SK-N-SH (cell line): Measurements from ENCODE around the gene BAIAP2. TPM values are rescaled to one million over a fixed set of nuclear protein-coding genes. Genes with fewer than 3 reads are reported as not detected.

Experiments used
- CTCF ChIA-PET: fragments of 300-600, 350-600 bp; formaldehyde crosslinking; extraction: SDS; loops from one replicate; lab custom pipeline; 2021; lab: Yijun Ruan, JAX
- POLR2A ChIA-PET: fragments of 350-600 bp; sonication (Branson Sonifier 250); formaldehyde crosslinking; extraction: SDS; loops from one replicate; lab custom pipeline; 2020; ENCODE audit warnings: antibody characterized with exemption, inconsistent platforms; lab: Yijun Ruan, JAX
- DNase-seq: peaks from one replicate; pipeline ENCODE4 v3.0.0; 2012
- H2AFZ ChIP-seq: fragments of 200-600 bp; sonication (generic); 2 replicates; pipeline ENCODE4 v1.8.1; 2016; ENCODE audit warnings: antibody characterized with exemption, mild to moderate bottlenecking, low read depth
- H3F3A ChIP-seq: fragments of 200-600 bp; sonication (generic); replicated peaks from 2 replicates; pipeline ENCODE3; 2016; ENCODE audit warnings: antibody characterized with exemption, mild to moderate bottlenecking; ENCODE audit not compliant: insufficient read depth
- H3K27ac ChIP-seq, 2 experiments: fragments of 200-500 bp in 1 of 2; fragments of 200-600 bp in 1 of 2; sonication (Bioruptor generic) in 1 of 2; sonication (generic), shearing (Covaris generic) in 1 of 2; 2 replicates each; pipeline versions ENCODE4 v1.5.1 to v1.6.1; 2014 to 2016; ENCODE audit warnings: low read depth in 2 of 2, inconsistent platforms in 1 of 2, low read length in 1 of 2, mild to moderate bottlenecking in 1 of 2, mixed read lengths in 1 of 2
- H3K27me3 ChIP-seq: fragments of 200-600 bp; sonication (generic), shearing (Covaris generic); 2 replicates; pipeline ENCODE4 v1.6.1; 2016; ENCODE audit warnings: mixed run types; ENCODE audit not compliant: insufficient read depth
- H3K36me3 ChIP-seq, 2 experiments: fragments of 200-500 bp in 1 of 2; fragments of 200-600 bp in 1 of 2; sonication (Bioruptor generic) in 1 of 2; sonication (generic) in 1 of 2; replicated peaks in 1 of 2; 2 replicates each; pipeline versions ENCODE3 to v1.5.1; 2014 to 2016; ENCODE audit warnings: low read length in 1 of 2, mild to moderate bottlenecking in 1 of 2; ENCODE audit not compliant: insufficient read depth in 2 of 2, control insufficient read depth in 1 of 2
- H3K4me1 ChIP-seq, 2 experiments: fragments of 200-500 bp in 1 of 2; fragments of 200-600 bp in 1 of 2; sonication (Bioruptor generic) in 1 of 2; sonication (generic), shearing (Covaris generic) in 1 of 2; 2 replicates each; pipeline versions ENCODE4 v1.5.1 to v1.6.1; 2014 to 2016; ENCODE audit warnings: low read depth in 1 of 2, low read length in 1 of 2, mixed run types in 1 of 2; ENCODE audit not compliant: insufficient read depth in 2 of 2, control insufficient read depth in 1 of 2
- H3K4me2 ChIP-seq: fragments of 200-600 bp; sonication (generic), shearing (Covaris generic); 2 replicates; pipeline ENCODE4 v1.6.1; 2017; ENCODE audit warnings: mixed run types
- H3K4me3 ChIP-seq, 2 experiments: fragments of 200-500 bp in 1 of 2; fragments of 200-600 bp in 1 of 2; sonication (Bioruptor generic) in 1 of 2; sonication (generic), shearing (Covaris generic) in 1 of 2; 2 replicates each; pipeline versions ENCODE4 v1.5.1 to v1.8.1; 2014 to 2016; ENCODE audit warnings: low read depth in 2 of 2, inconsistent platforms in 1 of 2, low read length in 1 of 2, mild to moderate bottlenecking in 1 of 2, mixed read lengths in 1 of 2, moderate library complexity in 1 of 2
- H3K79me2 ChIP-seq: fragments of 200-600 bp; sonication (generic); 2 replicates; pipeline ENCODE4 v1.8.1; 2017; ENCODE audit warnings: mild to moderate bottlenecking; ENCODE audit not compliant: insufficient read depth
- H3K9ac ChIP-seq: fragments of 200-600 bp; sonication (generic); 2 replicates; pipeline ENCODE4 v1.6.1; 2017; ENCODE audit warnings: mixed run types
- H3K9me2 ChIP-seq: fragments of 200-600 bp; sonication (generic); 2 replicates; pipeline ENCODE4 v1.6.1; 2017; ENCODE audit warnings: mixed run types
- H3K9me3 ChIP-seq: fragments of 200-600 bp; sonication (generic); 2 replicates; pipeline ENCODE4 v1.6.1; 2017; ENCODE audit warnings: mixed run types, mild to moderate bottlenecking, moderate library complexity
- H4K20me1 ChIP-seq: fragments of 200-600 bp; sonication (generic); 2 replicates; pipeline ENCODE4 v1.6.1; 2017; ENCODE audit warnings: mild to moderate bottlenecking, mixed run types; ENCODE audit not compliant: insufficient read depth
- ELF1 ChIP-seq: IDR thresholded peaks from 2 replicates; pipeline ENCODE4 v1.4.0; 2012
- EP300 ChIP-seq, 2 experiments: IDR thresholded peaks; 2 replicates each; pipeline versions ENCODE4 v1.4.0 to v1.6.1; 2012; ENCODE audit warnings: borderline replicate concordance in 1 of 2, low read depth in 1 of 2, low read length in 1 of 2
- EZH2phosphoT487 ChIP-seq: fragments of 200-600 bp; sonication (generic); IDR thresholded peaks from 2 replicates; pipeline ENCODE4 v1.6.1; 2017; ENCODE audit warnings: low read depth, mixed run types, mild to moderate bottlenecking, antibody characterized with exemption, moderate library complexity, borderline replicate concordance
- GATA2 ChIP-seq: sonication (generic); formaldehyde crosslinking; IDR thresholded peaks from 2 replicates; pipeline ENCODE4 v1.5.0; 2020; ENCODE audit warnings: mild to moderate bottlenecking, missing genetic modification reagents
- MEF2A ChIP-seq: IDR thresholded peaks from 2 replicates; pipeline ENCODE4 v1.4.0; 2012; ENCODE audit warnings: low read depth, borderline replicate concordance
- MXI1 ChIP-seq: IDR thresholded peaks from 2 replicates; pipeline ENCODE4 v1.6.1; 2012; ENCODE audit warnings: mild to moderate bottlenecking, low read depth, low read length, improper control_type of control experiment
- POLR2AphosphoS5 ChIP-seq: IDR thresholded peaks from 2 replicates; pipeline ENCODE4 v1.6.1; 2012; ENCODE audit warnings: low read depth, low read length
- RAD21 ChIP-seq: IDR thresholded peaks from 2 replicates; pipeline ENCODE4 v1.6.1; 2012; ENCODE audit warnings: mild to moderate bottlenecking, low read length
- RCOR1 ChIP-seq: fragments of 150-350 bp; IDR thresholded peaks from 2 replicates; pipeline ENCODE4 v1.6.1; 2017; ENCODE audit warnings: antibody characterized with exemption, low read length
- WGBS: methylation state at CpG from one replicate; pipeline ENCODE4 v1.1.6; 2017; ENCODE audit warnings: low lambda C conversion rate; 5-methylcytosine and 5-hydroxymethylcytosine counted together
- polyA plus RNA-seq, 3 experiments: library from polyadenylated mRNA; depleted of rRNA; stranded (reverse); fragments of >200 nt; gene quantifications; 2 replicates each; pipeline ENCODE4 v1.2.3, GENCODE V29; 2012

Gene BAIAP2
- polyA plus RNA-seq, 1 of the 3 experiments (the other 2 are of a cell fraction), result 19.8 TPM

GRCh38 chr17:81163703-81164370 is 128.9 kb downstream of the BAIAP2 start:
- ChIA-PET CTCF (interaction anchor here (0.6 to 4.3 kb wide), 6 partner anchors 11 to 62 kb away, joined by 4 to 42 read pairs (median 8); no protein-coding TSS in a partner anchor), POLR2A (no interaction called here)
- no peaks in the 10 kb centered on the region for H3K9me3 ChIP-seq
- peak overlapping the region in 1 of 2 experiments; percentile 85; a peak in 1 of 4 replicates for H3K27ac ChIP-seq
- H4K20me1 ChIP-seq, result no peaks in the 10 kb centered on the region
- TF ChIP-seq MEF2A, result no peak
- no peak overlapping the region for H3K4me2 ChIP-seq
- no peaks in the 10 kb centered on the region for H3K9me2 ChIP-seq
- H2AFZ ChIP-seq, result no peak overlapping the region
- H3K4me1 ChIP-seq, result peaks cover 0 to 26% of the 10 kb centered on the region in 2 experiments; a peak in 1 of 4 replicates
- peaks cover 22% of the 10 kb centered on the region; the same call in 1 of the 2 replicates for H3K27me3 ChIP-seq
- WGBS, result 75% methylated on average over 12 of the region's 15 CpGs
- H3K79me2 ChIP-seq, result no peaks in the 10 kb centered on the region
- H3K4me3 ChIP-seq, result no peak overlapping the region
- no peaks in the 10 kb centered on the region for H3K36me3 ChIP-seq
- no peak overlapping the region for H3K9ac ChIP-seq
- DNase-seq, result no peak
- H3F3A ChIP-seq, result peaks cover 12% of the 10 kb centered on the region

DNA sequence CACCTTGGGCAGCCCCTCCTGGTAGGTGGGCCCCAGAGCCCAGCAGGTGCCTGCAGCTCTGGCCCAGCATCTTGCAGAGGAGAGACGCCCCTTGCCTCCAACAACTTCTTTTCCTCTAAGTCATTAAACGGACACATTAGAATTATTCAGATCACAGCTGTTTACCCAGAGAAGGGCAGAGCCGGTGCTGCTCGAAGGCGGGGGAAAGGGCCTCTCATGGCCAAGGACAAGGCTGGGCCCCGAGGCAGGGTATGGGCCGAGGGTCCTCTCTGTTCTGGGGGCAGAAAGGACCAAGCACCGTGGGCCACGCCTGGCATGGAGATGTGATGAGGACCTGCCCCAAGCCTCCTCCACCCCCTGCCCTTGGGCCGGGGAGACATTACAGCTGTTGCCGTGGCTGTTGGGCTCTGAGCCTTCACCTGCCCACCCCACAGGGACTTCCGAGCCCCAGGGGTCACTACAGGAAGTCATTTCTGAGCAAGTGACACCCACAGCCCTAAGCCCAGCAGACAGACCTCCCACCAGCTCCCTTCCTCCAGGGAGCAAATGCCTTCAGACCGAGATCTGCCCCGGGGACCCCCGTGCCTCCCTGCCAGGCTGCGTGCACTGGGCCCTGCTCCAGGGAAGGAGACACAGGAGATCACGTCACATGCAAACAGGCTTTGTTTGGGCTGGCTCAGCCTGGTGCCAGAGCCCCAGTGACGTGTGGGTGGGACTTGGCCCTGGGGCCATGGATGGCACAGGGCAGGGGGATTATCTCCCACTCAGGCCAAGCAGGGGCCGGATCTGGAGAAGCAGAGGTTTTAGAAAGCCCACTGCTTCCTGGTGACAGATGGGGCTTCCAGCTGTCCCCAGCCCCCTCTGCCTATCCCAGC is 129.7 kb downstream of the BAIAP2 start:
- ChIA-PET POLR2A (interaction anchor here (0.6 to 1.2 kb wide), 3 partner anchors 15 to 49 kb away, joined by 3 to 4 read pairs (median 3); no protein-coding TSS in a partner anchor), CTCF (interaction anchor here (0.6 to 4.3 kb wide), 11 partner anchors 11 to 1372 kb away, joined by 3 to 42 read pairs (median 4); no protein-coding TSS in a partner anchor)
- peaks cover 0 to 26% of the 10 kb centered on the region in 2 experiments; a peak in 1 of 4 replicates for H3K4me1 ChIP-seq
- H3K4me2 ChIP-seq, result no peak overlapping the region
- H3K4me3 ChIP-seq, result peak overlapping the region in 1 of 2 experiments; percentile 46; a peak in 1 of 4 replicates
- no peaks in the 10 kb centered on the region for H3K9me2 ChIP-seq
- peak; percentile 94 for DNase-seq
- H3K9ac ChIP-seq, result no peak overlapping the region
- H4K20me1 ChIP-seq, result no peaks in the 10 kb centered on the region
- no peaks in the 10 kb centered on the region for H3K36me3 ChIP-seq
- no peak for TF ChIP-seq POLR2AphosphoS5
- TF ChIP-seq RCOR1, result no peak; the same call in 1 of the 2 replicates
- TF ChIP-seq ELF1, result no peak
- peak; percentile 37; the same call in 1 of the 2 replicates for TF ChIP-seq GATA2 (CRISPR knock-in tag)
- TF ChIP-seq EZH2phosphoT487, result no peak
- TF ChIP-seq EP300 (IDR thresholded peaks at IDR 0.05; ENCODE audit: borderline replicate concordance in 1 of 2, low read depth in 1 of 2, low read length in 1 of 2), result peak in 1 of 2 experiments; percentile 36; a peak in 1 of 4 replicates
- TF ChIP-seq RAD21, result 0 out of 2 replicates have a peak, but pooled peaks have one; percentile 1
- TF ChIP-seq MXI1, result peak; percentile 69; the same call in 1 of the 2 replicates
- peaks cover 22% of the 10 kb centered on the region; the same call in 1 of the 2 replicates for H3K27me3 ChIP-seq
- peak overlapping the region in 1 of 2 experiments; percentile 85; a peak in 2 of 4 replicates for H3K27ac ChIP-seq
- H3K9me3 ChIP-seq, result no peaks in the 10 kb centered on the region
- H3F3A ChIP-seq, result peaks cover 12% of the 10 kb centered on the region
- H2AFZ ChIP-seq, result no peak overlapping the region
- no peaks in the 10 kb centered on the region for H3K79me2 ChIP-seq
- 79% methylated on average over 14 of the region's 19 CpGs for WGBS
